ENCODE data around the gene TRAF5.

DNA sequence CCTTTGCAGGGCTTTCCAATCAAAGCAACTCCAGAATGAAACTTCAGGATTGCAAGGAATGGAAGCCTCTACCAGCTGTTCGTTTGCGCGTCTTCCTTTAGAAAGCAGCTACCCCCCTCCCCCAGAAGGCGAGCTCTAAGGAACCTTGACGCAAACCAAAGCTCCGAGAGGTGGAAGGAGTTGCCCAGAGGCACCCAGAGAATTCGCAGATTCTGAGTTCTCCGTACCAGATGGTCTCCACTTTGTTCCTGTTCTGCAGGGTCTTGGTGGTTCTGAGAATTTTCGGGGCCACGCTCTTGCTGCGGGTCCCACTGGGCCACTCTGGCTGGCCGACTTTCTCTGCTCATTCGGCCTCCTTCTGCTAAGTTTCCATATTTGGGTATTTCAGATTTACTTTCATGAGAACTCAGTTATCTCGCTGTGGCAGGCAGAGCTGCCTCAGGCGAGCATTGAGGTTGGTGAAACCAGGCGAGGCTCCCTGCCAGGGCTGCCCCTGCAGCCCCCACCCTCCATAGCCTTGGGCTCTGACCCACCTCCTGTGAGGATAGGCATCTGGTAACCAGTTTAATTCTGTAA, 801 bp downstream of the TRAF5 start:
- TF ChIP-seq CTCF (IDR thresholded peaks at IDR 0.05; ENCODE audit: insufficient read depth, low read depth, low read length) (no peak), EZH2 (IDR thresholded peaks at IDR 0.05; ENCODE audit: insufficient read depth, low read length) (no peak)

Data from astrocyte (in vitro differentiated cells and primary cell).